HCT116 (cell line): ENCODE measurements around the gene CHST15. TPM values are rescaled to one million over a fixed set of nuclear protein-coding genes. Genes with fewer than 3 reads are reported as not detected.

Source experiments
- ATAC-seq: fragments of 200-7000 bp; cut with Tn5 transposase; 2 replicates; pipeline ENCODE4 v1.9.1; 2020; ENCODE audit warnings: mild to moderate bottlenecking, moderate library complexity
- BruUV-seq: library from RNA; stranded (reverse); fragments of 400-500 nt; replicated peaks from 2 replicates; lab custom pipeline; 2021; lab: Mats Ljungman, UMichigan
- CTCF ChIA-PET: fragments of 300-600 bp; sonication (Branson Sonifier 250); formaldehyde crosslinking; loops from one replicate; lab custom pipeline; 2021; ENCODE audit warnings: antibody characterized with exemption; lab: Charles Lee
- POLR2A ChIA-PET: fragments of 300-600, 350-600 bp; sonication (Branson Sonifier 250); formaldehyde crosslinking; loops from one replicate; lab custom pipeline; 2021; ENCODE audit warnings: antibody characterized with exemption; lab: Charles Lee
- RAD21 ChIA-PET, 2 experiments: fragments of 300-600 bp; sonication (Branson Sonifier 250); formaldehyde crosslinking; loops; one replicate each; lab custom pipeline; 2023; ENCODE audit warnings: low total read pairs in 2 of 2; ENCODE audit not compliant: uncharacterized antibody in 2 of 2, unreplicated experiment in 2 of 2, low non-redundant PET in 1 of 2; lab: Charles Lee
- DNase-seq: peaks from one replicate; pipeline ENCODE4 v3.0.0-alpha.2; 2010; ENCODE audit warnings: low read depth, low spot score
- H2AFZ ChIP-seq: fragments of 200-600 bp; shearing (Covaris generic), sonication (generic); 2 replicates; pipeline ENCODE4 v1.6.1; 2017; ENCODE audit warnings: low read depth, mixed run types, mixed read lengths, antibody characterized with exemption, low read length; ENCODE audit not compliant: poor library complexity, severe bottlenecking
- H3K27ac ChIP-seq: 2 replicates; pipeline ENCODE4 v1.5.1; 2012; ENCODE audit warnings: low read depth, low read length
- H3K27me3 ChIP-seq: fragments of 200-600 bp; sonication (generic); 2 replicates; pipeline ENCODE4 v1.6.1; 2016; ENCODE audit warnings: mixed run types, low read length, mixed read lengths; ENCODE audit not compliant: insufficient read depth
- H3K36me3 ChIP-seq, 2 experiments: fragments of 200-500 bp in 1 of 2; fragments of 200-600 bp in 1 of 2; sonication (Bioruptor generic) in 1 of 2; sonication (generic) in 1 of 2; 2 replicates each; pipeline versions ENCODE4 v1.5.1 to v1.6.1; 2014 to 2016; ENCODE audit warnings: low read length in 2 of 2, inconsistent platforms in 1 of 2, mixed read lengths in 1 of 2, mixed run types in 1 of 2; ENCODE audit not compliant: insufficient read depth in 2 of 2, control insufficient read depth in 1 of 2
- H3K4me1 ChIP-seq, 2 experiments: fragments of 200-600 bp in 1 of 2; sonication (generic) in 1 of 2; 2 replicates each; pipeline versions ENCODE4 v1.5.1 to v1.6.1; 2012 to 2017; ENCODE audit warnings: low read length in 2 of 2, inconsistent platforms in 1 of 2, mild to moderate bottlenecking in 1 of 2, mixed read lengths in 1 of 2, mixed run types in 1 of 2, moderate library complexity in 1 of 2; ENCODE audit not compliant: insufficient read depth in 2 of 2, control insufficient read depth in 1 of 2
- H3K4me2 ChIP-seq: fragments of 200-600 bp; sonication (generic); 2 replicates; pipeline ENCODE4 v1.6.1; 2017; ENCODE audit warnings: mixed run types, low read length, mixed read lengths
- H3K4me3 ChIP-seq, 2 experiments: fragments of 200-600 bp in 1 of 2; sonication (generic) in 1 of 2; replicated peaks in 1 of 2; 2 replicates each; pipeline ENCODE4 v1.5.1; 2011 to 2016; ENCODE audit warnings: low read length in 2 of 2, control low read depth in 1 of 2, low read depth in 1 of 2, mild to moderate bottlenecking in 1 of 2, mixed read lengths in 1 of 2, mixed run types in 1 of 2
- H3K79me2 ChIP-seq: fragments of 200-600 bp; sonication (generic); 2 replicates; pipeline ENCODE4 v1.6.1; 2017; ENCODE audit warnings: mild to moderate bottlenecking, mixed run types, low read length, moderate library complexity, mixed read lengths; ENCODE audit not compliant: insufficient read depth
- H3K9ac ChIP-seq: fragments of 200-600 bp; sonication (generic); 2 replicates; pipeline ENCODE4 v1.6.1; 2016; ENCODE audit warnings: low read length, mixed read lengths
- H3K9me2 ChIP-seq: fragments of 200-600 bp; sonication (generic), shearing (Covaris generic); 2 replicates; pipeline ENCODE4 v1.6.1; 2017; ENCODE audit warnings: mixed run types, mild to moderate bottlenecking, moderate library complexity; ENCODE audit not compliant: insufficient read depth
- H3K9me3 ChIP-seq, 2 experiments: fragments of 200-500 bp in 1 of 2; fragments of 200-600 bp in 1 of 2; sonication (Bioruptor generic) in 1 of 2; sonication (generic) in 1 of 2; 2 replicates each; pipeline ENCODE4 v1.6.1; 2014 to 2017; ENCODE audit warnings: low read length in 2 of 2, mixed read lengths in 2 of 2, inconsistent platforms in 1 of 2, low read depth in 1 of 2, mild to moderate bottlenecking in 1 of 2, mixed run types in 1 of 2, moderate library complexity in 1 of 2; ENCODE audit not compliant: control insufficient read depth in 1 of 2, insufficient read depth in 1 of 2
- H4K20me1 ChIP-seq: fragments of 200-600 bp; sonication (generic), shearing (Covaris generic); 2 replicates; pipeline ENCODE4 v1.6.1; 2017; ENCODE audit warnings: mixed run types, mild to moderate bottlenecking, moderate library complexity; ENCODE audit not compliant: insufficient read depth
- EGR1 ChIP-seq: IDR thresholded peaks from 2 replicates; pipeline ENCODE4 v1.6.1; 2012; ENCODE audit warnings: low read depth
- EZH2phosphoT487 ChIP-seq: fragments of 200-600 bp; IDR thresholded peaks from 2 replicates; pipeline ENCODE4 v1.6.1; 2018; ENCODE audit warnings: antibody characterized with exemption, borderline replicate concordance
- RAD21 ChIP-seq: IDR thresholded peaks from 2 replicates; pipeline ENCODE4 v1.6.1; 2012; ENCODE audit warnings: low read depth, mild to moderate bottlenecking
- ZFX ChIP-seq: fragments of 450-650 bp; IDR thresholded peaks from 2 replicates; pipeline ENCODE4 v1.6.1; 2017
- intact Hi-C: fragments of 100-400 bp; cut with micrococcal nuclease; formaldehyde crosslinking; loops from 2 replicates; pipeline ENCODE4 v1.10.0; 2022
- total RNA-seq: library from RNA; stranded (reverse); gene quantifications from one replicate; pipeline ENCODE4 v1.2.1, GENCODE V29; 2021; ENCODE audit not compliant: unreplicated experiment
- TF ChIP-seq, protein P1 (sequence below), 3 experiments: fragments of 200-600 bp in 1 of 3; sonication (generic) in 1 of 3; IDR thresholded peaks in 2 of 3; conservative IDR thresholded peaks in 1 of 3; 2 replicates each; pipeline ENCODE4 v1.5.1; 2012 to 2017; ENCODE audit warnings: low read depth in 2 of 3, low read length in 2 of 3, antibody characterized with exemption in 1 of 3, borderline replicate concordance in 1 of 3, control low read depth in 1 of 3, mild to moderate bottlenecking in 1 of 3, mixed read lengths in 1 of 3, mixed run types in 1 of 3, moderate library complexity in 1 of 3; ENCODE audit not compliant: insufficient read depth in 1 of 3

CHST15 gene
- total RNA-seq, 1 experiment from 2014 or later, result 47.2 TPM

DNA sequence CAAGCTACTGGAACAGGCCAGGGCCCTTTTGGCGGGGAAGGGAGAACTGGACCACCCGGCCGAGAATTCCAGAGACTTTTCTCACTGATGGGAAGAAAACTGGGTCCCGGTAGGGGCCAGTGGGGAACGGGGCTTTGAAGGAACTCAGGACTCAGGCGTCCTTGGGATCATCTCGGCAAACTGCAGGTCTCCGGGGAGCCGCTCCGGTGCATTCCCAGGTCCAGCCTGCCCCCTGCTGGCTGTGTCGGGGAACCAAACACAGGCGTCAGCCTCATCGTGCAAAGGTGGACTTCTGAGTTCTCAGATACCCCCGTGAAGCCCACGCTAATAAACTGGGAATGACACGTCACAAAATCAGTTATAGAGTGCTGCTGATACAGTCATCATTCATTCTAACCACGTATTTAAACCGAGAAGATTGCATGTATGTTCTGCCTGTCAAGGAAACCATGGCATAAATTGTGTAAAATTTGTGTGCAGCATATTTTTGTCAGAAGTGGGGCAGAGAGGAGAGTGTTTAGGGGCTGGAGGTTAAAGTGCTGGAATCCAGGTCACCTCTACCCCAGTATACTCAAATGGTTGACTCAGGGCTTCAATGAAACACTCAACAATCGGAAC is 125.7 kb downstream of the CHST15 start:
- no peaks in the 10 kb centered on the region for H3K79me2 ChIP-seq
- no peak overlapping the region for H3K27ac ChIP-seq
- H3K9me2 ChIP-seq, result no peaks in the 10 kb centered on the region
- TF ChIP-seq, protein P1, sequence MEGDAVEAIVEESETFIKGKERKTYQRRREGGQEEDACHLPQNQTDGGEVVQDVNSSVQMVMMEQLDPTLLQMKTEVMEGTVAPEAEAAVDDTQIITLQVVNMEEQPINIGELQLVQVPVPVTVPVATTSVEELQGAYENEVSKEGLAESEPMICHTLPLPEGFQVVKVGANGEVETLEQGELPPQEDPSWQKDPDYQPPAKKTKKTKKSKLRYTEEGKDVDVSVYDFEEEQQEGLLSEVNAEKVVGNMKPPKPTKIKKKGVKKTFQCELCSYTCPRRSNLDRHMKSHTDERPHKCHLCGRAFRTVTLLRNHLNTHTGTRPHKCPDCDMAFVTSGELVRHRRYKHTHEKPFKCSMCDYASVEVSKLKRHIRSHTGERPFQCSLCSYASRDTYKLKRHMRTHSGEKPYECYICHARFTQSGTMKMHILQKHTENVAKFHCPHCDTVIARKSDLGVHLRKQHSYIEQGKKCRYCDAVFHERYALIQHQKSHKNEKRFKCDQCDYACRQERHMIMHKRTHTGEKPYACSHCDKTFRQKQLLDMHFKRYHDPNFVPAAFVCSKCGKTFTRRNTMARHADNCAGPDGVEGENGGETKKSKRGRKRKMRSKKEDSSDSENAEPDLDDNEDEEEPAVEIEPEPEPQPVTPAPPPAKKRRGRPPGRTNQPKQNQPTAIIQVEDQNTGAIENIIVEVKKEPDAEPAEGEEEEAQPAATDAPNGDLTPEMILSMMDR (IDR thresholded peaks at IDR 0.05 in 2 of 3, conservative IDR thresholded peaks at IDR 0.05 in 1 of 3; ENCODE audit: borderline replicate concordance in 1 of 3, insufficient read depth in 1 of 3, low read depth in 2 of 3, low read length in 2 of 3), result peak; percentile 96 to 99 (median 99)
- peak; percentile 99 for TF ChIP-seq RAD21
- TF ChIP-seq EZH2phosphoT487, result no peak
- no peak for TF ChIP-seq EGR1
- TF ChIP-seq, all 23 proteins: peak for 2
- ChIA-PET RAD21 (interaction anchor here in 1 of 2 experiments (0.8 kb wide), 1 partner anchor 385 kb away, joined by 3 read pairs; no protein-coding TSS in a partner anchor), CTCF (interaction anchor here (0.7 to 2.3 kb wide), 4 partner anchors 382 to 394 kb away, joined by 3 to 25 read pairs (median 10); no protein-coding TSS in a partner anchor), POLR2A (no interaction called here)
- Histone ChIP-seq H3K27me3 (peaks cover 19% of the 10 kb centered on the region), H3K4me1 (peaks cover 0 to 10% of the 10 kb centered on the region in 2 experiments; a peak in 1 of 4 replicates), H2AFZ (peak overlapping the region; percentile 22), H3K4me3 (no peak overlapping the region), H3K4me2 (peak overlapping the region; percentile 18; the same call in 1 of the 2 replicates), H4K20me1 (no peaks in the 10 kb centered on the region), H3K9ac (no peak overlapping the region), H3K9me3 (no peaks in the 10 kb centered on the region), H3K36me3 (no peaks in the 10 kb centered on the region)
- DNase-seq (peak; percentile 49), ATAC-seq (peak; percentile 96)
- intact Hi-C loops, result loop anchor here (1.0 to 10.0 kb wide), 5 partner anchors 95 to 923 kb away; no protein-coding TSS in a partner anchor
- BruUV-seq, result no TSS peak

DNA sequence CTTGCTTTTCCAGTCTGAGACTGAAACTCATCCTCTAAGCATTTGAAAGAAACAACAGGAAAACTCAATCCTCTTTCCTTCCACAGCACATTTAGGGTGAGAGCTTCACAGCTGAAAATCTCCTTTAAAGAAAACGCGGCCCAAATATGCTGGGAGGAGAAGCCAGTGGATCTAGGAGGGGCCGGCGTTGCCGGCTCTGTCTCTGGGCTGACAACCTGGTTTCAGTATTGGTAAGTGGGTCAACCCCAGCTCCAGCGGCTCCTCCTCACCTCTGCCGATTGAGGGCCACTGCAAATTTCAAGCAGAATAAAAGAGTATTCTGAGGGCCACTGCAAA is 126.5 kb downstream of the CHST15 start:
- H2AFZ ChIP-seq, result no peak overlapping the region
- H3K27me3 ChIP-seq, result peaks cover 25% of the 10 kb centered on the region
- H3K4me2 ChIP-seq, result no peak overlapping the region
- BruUV-seq, result no TSS peak
- H4K20me1 ChIP-seq, result no peaks in the 10 kb centered on the region
- H3K9me3 ChIP-seq, result no peaks in the 10 kb centered on the region
- H3K4me1 ChIP-seq, result peaks cover 0 to 10% of the 10 kb centered on the region in 2 experiments; a peak in 1 of 4 replicates
- H3K9ac ChIP-seq, result no peak overlapping the region
- no peak for TF ChIP-seq ZFX
- RAD21 ChIA-PET, result interaction anchor here in 1 of 2 experiments (0.8 kb wide), 1 partner anchor 384 kb away, joined by 3 read pairs; no protein-coding TSS in a partner anchor
- POLR2A ChIA-PET, result no interaction called here
- no peaks in the 10 kb centered on the region for H3K9me2 ChIP-seq
- intact Hi-C loops, result loop anchor here (1.0 to 10.0 kb wide), 5 partner anchors 95 to 922 kb away; no protein-coding TSS in a partner anchor
- no peak overlapping the region for H3K4me3 ChIP-seq
- ATAC-seq, result no peak
- CTCF ChIA-PET, result interaction anchor here (0.7 to 2.3 kb wide), 4 partner anchors 382 to 393 kb away, joined by 3 to 25 read pairs (median 10); no protein-coding TSS in a partner anchor
- no peak overlapping the region for H3K27ac ChIP-seq
- no peaks in the 10 kb centered on the region for H3K36me3 ChIP-seq
- no peaks in the 10 kb centered on the region for H3K79me2 ChIP-seq
- no peak for DNase-seq
